GM21723 (cell line): ENCODE measurements around the gene PCDH15.
"Not testable (repeated sequence)": the region's sequence is repeated elsewhere in the genome, so short reads cannot be mapped to it uniquely, and the experiment has no call there.

Experiments used
- ATAC-seq: cut with Tn5 transposase; IDR thresholded peaks from one replicate; pipeline ENCODE4 v1.9.1; 2021; ENCODE audit warnings: mild to moderate bottlenecking, moderate library complexity; ENCODE audit not compliant: unreplicated experiment

The PCDH15 gene

GRCh38 chr10:54415483-54415882 lies 385.5 kb downstream of the PCDH15 start:
- no peak for ATAC-seq

GRCh38 chr10:54402576-54402975 lies 398.5 kb downstream of the PCDH15 start:
- ATAC-seq = no peak

GRCh38 chr10:54396031-54396430 lies 405.0 kb downstream of the PCDH15 start:
- ATAC-seq = no peak

GRCh38 chr10:54394598-54394997 lies 406.4 kb downstream of the PCDH15 start:
- ATAC-seq = not testable (repeated sequence)

GRCh38 chr10:54372179-54372578 lies 428.9 kb downstream of the PCDH15 start:
- ATAC-seq = no peak

GRCh38 chr10:54368984-54369383 lies 432.0 kb downstream of the PCDH15 start:
- no peak for ATAC-seq

GRCh38 chr10:54363390-54363789 lies 437.6 kb downstream of the PCDH15 start:
- ATAC-seq = no peak

GRCh38 chr10:54342058-54342457 lies 459.0 kb downstream of the PCDH15 start:
- no peak for ATAC-seq

- no peak for ATAC-seq
Measured at GRCh38 chr10:54335296-54335695, 465.7 kb downstream of the PCDH15 start.

GRCh38 chr10:54319341-54319740 lies 481.7 kb downstream of the PCDH15 start:
- ATAC-seq = no peak

- no peak for ATAC-seq
Measured at GRCh38 chr10:54318470-54318869, 482.6 kb downstream of the PCDH15 start.

GRCh38 chr10:54314430-54314829 lies 486.6 kb downstream of the PCDH15 start:
- ATAC-seq = no peak

GRCh38 chr10:54284526-54285193 lies 516.4 kb downstream of the PCDH15 start:
- no peak for ATAC-seq

GRCh38 chr10:54282012-54282411 lies 519.0 kb downstream of the PCDH15 start:
- ATAC-seq = no peak

GRCh38 chr10:54266395-54266794 lies 534.6 kb downstream of the PCDH15 start:
- ATAC-seq = no peak

- no peak for ATAC-seq
Measured at GRCh38 chr10:54262726-54263125, 538.3 kb downstream of the PCDH15 start.

- ATAC-seq = no peak
Measured at GRCh38 chr10:54259104-54259503, 541.9 kb downstream of the PCDH15 start.

GRCh38 chr10:54234832-54235231 lies 566.2 kb downstream of the PCDH15 start:
- ATAC-seq = no peak

- no peak for ATAC-seq
Measured at GRCh38 chr10:54203401-54203800, 597.6 kb downstream of the PCDH15 start.

GRCh38 chr10:54198051-54198450 lies 603.0 kb downstream of the PCDH15 start:
- no peak for ATAC-seq

GRCh38 chr10:54194806-54195205 lies 606.2 kb downstream of the PCDH15 start:
- ATAC-seq = no peak

- no peak for ATAC-seq
Measured at GRCh38 chr10:54159924-54160323, 641.1 kb downstream of the PCDH15 start.

- ATAC-seq = no peak
Measured at GRCh38 chr10:54148508-54148907, 652.5 kb downstream of the PCDH15 start.
